SK-N-SH treated with all-trans-retinoic acid at 6 μM for 48 hours (cell line): ENCODE measurements around the gene TBCE.
A peak's percentile ranks its signal among the peaks of the same experiment; 100 is the strongest.

Experiments
- ATAC-seq: fragments of 200-7000 bp; cut with Tn5 transposase; 3 replicates; pipeline ENCODE4 v1.9.1; 2020; ENCODE audit warnings: mild to moderate bottlenecking, moderate library complexity
- ARNTL ChIP-seq: fragments of 450-650 bp; formaldehyde crosslinking; IDR thresholded peaks from 2 replicates; pipeline ENCODE4 v1.5.0; 2020; ENCODE audit warnings: low read depth, mild to moderate bottlenecking, moderate library complexity, borderline replicate concordance
- BACH2 ChIP-seq: fragments of 250-450 bp; sonication (Bioruptor Pico); IDR thresholded peaks from 2 replicates; pipeline ENCODE4 v1.9.0; 2021; ENCODE audit warnings: mild to moderate bottlenecking, borderline replicate concordance
- CREB5 ChIP-seq: fragments of 250-450 bp; sonication (Bioruptor Pico); IDR thresholded peaks from 2 replicates; pipeline ENCODE4 v1.5.1; 2020; ENCODE audit warnings: low read depth, mild to moderate bottlenecking, moderate library complexity
- ESRRG ChIP-seq: fragments of 250-450 bp; sonication (Bioruptor Pico); IDR thresholded peaks from 2 replicates; pipeline ENCODE4 v1.6.1; 2021; ENCODE audit warnings: mild to moderate bottlenecking
- GLIS3 ChIP-seq: fragments of 250-450 bp; sonication (Bioruptor Pico); IDR thresholded peaks from 2 replicates; pipeline ENCODE4 v1.5.0; 2020; ENCODE audit warnings: mild to moderate bottlenecking, moderate library complexity
- ISL1 ChIP-seq: fragments of 250-450 bp; sonication (Bioruptor Pico); IDR thresholded peaks from 2 replicates; pipeline ENCODE4 v2.1.2; 2022; ENCODE audit warnings: mild to moderate bottlenecking, moderate library complexity
- OSR1 ChIP-seq: fragments of 250-450 bp; sonication (Bioruptor Pico); IDR thresholded peaks from 2 replicates; pipeline ENCODE4 v1.8.0; 2022; ENCODE audit warnings: moderate library complexity, mild to moderate bottlenecking, inconsistent platforms
- PATZ1 ChIP-seq: fragments of 250-450 bp; sonication (Bioruptor Pico); IDR thresholded peaks from 2 replicates; pipeline ENCODE4 v1.8.0; 2020; ENCODE audit warnings: mild to moderate bottlenecking, moderate library complexity, borderline replicate concordance
- POU6F1 ChIP-seq: fragments of 250-450 bp; sonication (Bioruptor Pico); IDR thresholded peaks from 2 replicates; pipeline ENCODE4 v1.8.0; 2021; ENCODE audit warnings: low read depth, mild to moderate bottlenecking, moderate library complexity, borderline replicate concordance
- PPARA ChIP-seq: fragments of 250-450 bp; sonication (Bioruptor Pico); IDR thresholded peaks from 2 replicates; pipeline ENCODE4 v1.5.0; 2020; ENCODE audit warnings: mild to moderate bottlenecking, borderline replicate concordance
- RARB ChIP-seq: fragments of 250-450 bp; sonication (Bioruptor Pico); IDR thresholded peaks from 2 replicates; pipeline ENCODE4 v1.8.0; 2021; ENCODE audit warnings: mild to moderate bottlenecking, moderate library complexity
- SNAI2 ChIP-seq: fragments of 250-450 bp; sonication (Bioruptor Pico); IDR thresholded peaks from 2 replicates; pipeline ENCODE4 v1.5.0; 2020; ENCODE audit warnings: mild to moderate bottlenecking, moderate library complexity
- TCF4 ChIP-seq: fragments of 250-450 bp; sonication (Bioruptor Pico); IDR thresholded peaks from 2 replicates; pipeline ENCODE4 v1.8.0; 2021; ENCODE audit warnings: mild to moderate bottlenecking, moderate library complexity, borderline replicate concordance
- TOX ChIP-seq: fragments of 250-450 bp; sonication (Bioruptor Pico); IDR thresholded peaks from 2 replicates; pipeline ENCODE4 v1.8.0; 2021; ENCODE audit warnings: mild to moderate bottlenecking, moderate library complexity, borderline replicate concordance
- TSHZ2 ChIP-seq: fragments of 250-450 bp; sonication (Bioruptor Pico); IDR thresholded peaks from 2 replicates; pipeline ENCODE4 v1.5.0; 2020; ENCODE audit warnings: mild to moderate bottlenecking, moderate library complexity
- ZC3H10 ChIP-seq: fragments of 250-450 bp; sonication (Bioruptor Pico); IDR thresholded peaks from 2 replicates; pipeline ENCODE4 v1.5.1; 2021; ENCODE audit warnings: mild to moderate bottlenecking, moderate library complexity
- ZFP3 ChIP-seq: fragments of 250-450 bp; sonication (Bioruptor Pico); IDR thresholded peaks from 2 replicates; pipeline ENCODE4 v1.5.0; 2020; ENCODE audit warnings: mild to moderate bottlenecking, moderate library complexity
- ZFP30 ChIP-seq: fragments of 450-650 bp; formaldehyde crosslinking; IDR thresholded peaks from 2 replicates; pipeline ENCODE4 v1.5.0; 2022; ENCODE audit warnings: mild to moderate bottlenecking, moderate library complexity
- ZNF565 ChIP-seq: fragments of 450-650 bp; formaldehyde crosslinking; conservative IDR thresholded peaks from 2 replicates; pipeline ENCODE4 v1.5.0; 2020; ENCODE audit warnings: low read depth, mild to moderate bottlenecking, moderate library complexity
- ZNF70 ChIP-seq: fragments of 450-650 bp; formaldehyde crosslinking; IDR thresholded peaks from 2 replicates; pipeline ENCODE4 v1.5.0; 2020; ENCODE audit warnings: mild to moderate bottlenecking, moderate library complexity
- ZNF8 ChIP-seq: fragments of 450-650 bp; formaldehyde crosslinking; IDR thresholded peaks from 2 replicates; pipeline ENCODE4 v1.5.0; 2020; ENCODE audit warnings: mild to moderate bottlenecking, moderate library complexity
- TF ChIP-seq, protein P1 (sequence below): fragments of 250-450 bp; sonication (Bioruptor Pico); IDR thresholded peaks from 2 replicates; pipeline ENCODE4 v1.5.1; 2021; ENCODE audit warnings: mild to moderate bottlenecking, moderate library complexity

TBCE gene

DNA sequence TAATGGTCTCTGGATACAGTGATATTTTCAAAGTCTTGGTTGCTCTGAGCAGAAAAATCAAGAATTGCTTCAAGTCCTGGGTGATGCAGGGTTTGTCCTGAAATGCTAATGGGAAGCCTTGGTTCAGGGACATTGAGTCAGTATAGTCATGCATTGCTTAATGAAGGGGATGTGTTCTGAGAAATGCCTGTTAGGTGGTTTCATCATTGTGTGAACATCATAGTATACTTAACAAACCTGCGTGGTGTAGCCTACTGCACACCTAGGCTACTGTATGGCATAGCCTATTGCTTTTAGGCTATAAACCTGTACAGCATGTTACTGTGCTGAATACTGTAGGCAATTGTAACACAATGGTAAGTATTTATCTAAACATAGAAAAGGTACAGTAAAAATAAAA is 36.4 kb downstream of the TBCE start:
- ATAC-seq = no peak
- TF ChIP-seq ESRRG (CRISPR knock-in tag) (no peak), ZFP30 (no peak), RARB (no peak), ZC3H10 (CRISPR knock-in tag) (no peak), ZNF565 (CRISPR knock-in tag) (no peak), TOX (no peak), SNAI2 (no peak), PPARA (no peak), CREB5 (CRISPR knock-in tag) (no peak), TCF4 (no peak), ZNF8 (CRISPR knock-in tag) (no peak), ZNF70 (no peak), POU6F1 (no peak), ZFP3 (CRISPR knock-in tag) (no peak), GLIS3 (no peak), TSHZ2 (no peak)
- TF ChIP-seq, protein P1, sequence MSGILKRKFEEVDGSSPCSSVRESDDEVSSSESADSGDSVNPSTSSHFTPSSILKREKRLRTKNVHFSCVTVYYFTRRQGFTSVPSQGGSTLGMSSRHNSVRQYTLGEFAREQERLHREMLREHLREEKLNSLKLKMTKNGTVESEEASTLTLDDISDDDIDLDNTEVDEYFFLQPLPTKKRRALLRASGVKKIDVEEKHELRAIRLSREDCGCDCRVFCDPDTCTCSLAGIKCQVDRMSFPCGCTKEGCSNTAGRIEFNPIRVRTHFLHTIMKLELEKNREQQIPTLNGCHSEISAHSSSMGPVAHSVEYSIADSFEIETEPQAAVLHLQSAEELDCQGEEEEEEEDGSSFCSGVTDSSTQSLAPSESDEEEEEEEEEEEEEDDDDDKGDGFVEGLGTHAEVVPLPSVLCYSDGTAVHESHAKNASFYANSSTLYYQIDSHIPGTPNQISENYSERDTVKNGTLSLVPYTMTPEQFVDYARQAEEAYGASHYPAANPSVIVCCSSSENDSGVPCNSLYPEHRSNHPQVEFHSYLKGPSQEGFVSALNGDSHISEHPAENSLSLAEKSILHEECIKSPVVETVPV (CRISPR knock-in tag) = no peak

GRCh38 chr1:235404190-235404589 is 37.0 kb downstream of the TBCE start:
- peak; percentile 76 for ATAC-seq
- TF ChIP-seq ZFP3 (CRISPR knock-in tag) = no peak
- TF ChIP-seq ZC3H10 (CRISPR knock-in tag) = no peak
- no peak for TF ChIP-seq ZNF70
- no peak for TF ChIP-seq RARB
- TF ChIP-seq OSR1 (CRISPR knock-in tag) = no peak
- no peak for TF ChIP-seq CREB5 (CRISPR knock-in tag)
- TF ChIP-seq SNAI2 = no peak
- no peak for TF ChIP-seq TCF4
- TF ChIP-seq TSHZ2 = no peak
- TF ChIP-seq, protein P1 (CRISPR knock-in tag) = no peak
- TF ChIP-seq PATZ1 (CRISPR knock-in tag) = no peak
- TF ChIP-seq ZNF8 (CRISPR knock-in tag) = no peak
- TF ChIP-seq TOX = no peak
- TF ChIP-seq POU6F1 = no peak
- no peak for TF ChIP-seq PPARA
- TF ChIP-seq ESRRG (CRISPR knock-in tag) = no peak
- no peak for TF ChIP-seq BACH2
- TF ChIP-seq ISL1 = no peak; the same call in 1 of the 2 replicates
- no peak for TF ChIP-seq ZFP30
- no peak for TF ChIP-seq ARNTL (CRISPR knock-in tag)
